Coronary artery (tissue), 2 donors: Measurements from ENCODE around the gene ZNF554.

Source experiments
- DNase-seq: peaks from one replicate; pipeline ENCODE4 v3.0.0-alpha.2; 2017; ENCODE audit warnings: low spot score
- H3K27ac ChIP-seq, 2 donors: fragments of 200-600 bp; sonication (generic); one replicate each; pipeline ENCODE4 v1.5.1; 2016 to 2019
- H3K4me3 ChIP-seq: fragments of 200-600 bp; sonication (generic); 2 replicates; pipeline ENCODE4 v1.5.1; 2016; ENCODE audit warnings: mild to moderate bottlenecking, moderate library complexity
- CTCF ChIP-seq: fragments of 200-600 bp; sonication (generic); IDR thresholded peaks from one replicate; pipeline ENCODE4 v1.5.1; 2019; ENCODE audit warnings: antibody characterized with exemption

The ZNF554 gene

DNA sequence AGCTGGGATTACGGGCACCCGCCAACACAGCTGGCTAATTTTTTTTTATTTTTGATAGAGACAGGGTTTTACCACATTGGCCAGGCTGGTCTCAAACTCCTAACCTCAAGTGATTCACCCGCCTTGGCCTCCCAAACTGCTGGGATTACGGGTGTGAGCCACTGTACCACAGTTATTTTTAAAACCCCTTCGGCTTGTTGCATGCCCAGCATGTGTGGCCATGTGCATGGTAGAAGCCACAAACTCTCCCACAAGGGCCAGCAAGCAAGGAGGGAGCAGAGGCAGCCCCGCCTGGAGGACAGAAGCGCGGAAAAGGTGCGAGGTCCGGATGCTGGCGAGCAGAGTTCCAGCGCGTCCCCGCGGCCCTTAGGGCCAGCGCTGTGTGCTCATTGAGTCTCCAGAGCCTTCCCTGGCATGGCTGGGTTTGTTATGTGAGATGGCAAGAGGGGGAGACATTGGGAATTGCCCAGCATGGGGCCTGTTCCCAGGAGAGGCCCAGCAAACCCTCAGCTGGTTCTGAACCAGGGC lies 21.4 kb upstream of the ZNF554 start:
- TF ChIP-seq CTCF, result no peak
- no peak for DNase-seq
- Histone ChIP-seq H3K4me3 (no peak overlapping the region), H3K27ac (no peak overlapping the region)

GRCh38 chr19:2798733-2799132 lies 20.9 kb upstream of the ZNF554 start:
- no peak for DNase-seq
- TF ChIP-seq CTCF, result no peak
- no peak overlapping the region for H3K4me3 ChIP-seq
- H3K27ac ChIP-seq, result no peak overlapping the region

DNA sequence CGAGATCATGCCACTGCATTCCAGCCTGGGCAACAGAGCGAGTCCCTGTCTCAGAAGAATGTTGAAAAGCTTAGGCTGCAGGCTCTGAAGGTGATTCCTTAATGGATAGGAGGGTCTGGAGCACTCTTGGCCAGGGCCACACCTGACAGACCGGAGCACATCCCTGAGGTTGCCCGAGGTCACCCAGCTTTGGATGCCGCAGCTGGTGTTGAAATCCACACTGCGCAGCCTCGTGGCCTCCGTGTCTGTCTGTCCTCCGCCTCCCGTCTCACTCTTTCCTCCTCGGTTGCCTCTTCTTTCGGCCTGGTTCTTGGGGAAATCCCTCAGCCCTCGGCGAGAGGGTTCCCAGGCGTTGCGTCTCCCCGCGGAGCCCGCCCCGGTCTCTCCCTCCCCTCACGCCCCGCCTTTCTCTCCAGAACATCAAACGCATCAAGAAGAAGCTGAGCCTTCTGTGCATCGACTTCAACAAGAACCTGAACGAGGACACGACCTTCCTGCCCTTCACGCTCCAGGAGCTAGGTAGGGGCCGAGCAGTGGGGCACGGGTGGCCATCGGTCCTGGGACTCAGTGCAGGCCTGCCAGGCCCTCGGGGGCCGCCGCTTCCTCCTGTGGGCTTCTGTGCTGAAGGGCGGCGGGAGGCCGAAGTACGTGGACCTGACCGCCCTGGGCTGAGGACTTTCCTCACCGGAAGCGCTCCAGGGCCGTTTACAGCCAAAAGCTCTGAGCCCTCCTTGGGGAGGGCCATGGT lies 20.2 kb upstream of the ZNF554 start:
- no peak overlapping the region for H3K27ac ChIP-seq
- no peak for TF ChIP-seq CTCF
- DNase-seq, result no peak

GRCh38 chr19:2800506-2800905 lies 19.2 kb upstream of the ZNF554 start:
- TF ChIP-seq CTCF, result no peak
- no peak overlapping the region for H3K27ac ChIP-seq
- DNase-seq, result no peak
- H3K4me3 ChIP-seq, result no peak overlapping the region

More for the DNA sequence above, 20.2 kb upstream of the ZNF554 start:
- no peak overlapping the region for H3K4me3 ChIP-seq

DNA sequence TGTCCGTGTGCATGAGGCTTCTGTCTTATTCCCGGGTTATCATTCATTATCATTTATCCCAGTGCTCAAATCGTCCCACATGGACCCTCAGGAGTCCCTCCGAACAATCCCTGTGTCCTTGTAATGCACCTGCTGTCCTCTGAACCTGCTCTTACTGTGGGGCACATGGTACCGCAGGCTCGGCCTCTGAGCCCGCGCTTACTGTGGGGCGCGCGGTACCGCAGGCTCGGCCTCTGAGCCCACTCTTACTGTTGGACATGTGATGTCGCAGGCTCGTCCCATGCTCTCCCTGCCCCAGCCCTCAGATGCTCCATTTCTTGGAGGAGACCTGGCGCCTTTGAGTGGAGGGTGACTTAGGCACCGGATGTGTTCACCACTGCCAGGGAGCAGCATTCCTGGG lies 16.8 kb upstream of the ZNF554 start:
- Histone ChIP-seq H3K4me3 (no peak overlapping the region), H3K27ac (no peak overlapping the region)
- no peak for TF ChIP-seq CTCF
- no peak for DNase-seq

GRCh38 chr19:2803486-2804155 lies 16.0 kb upstream of the ZNF554 start:
- no peak overlapping the region for H3K27ac ChIP-seq
- no peak for TF ChIP-seq CTCF
- DNase-seq, result no peak
- no peak overlapping the region for H3K4me3 ChIP-seq
